ENCODE data around the gene HAX1.
"Not testable (repeated sequence)": the region's sequence is repeated elsewhere in the genome, so short reads cannot be mapped to it uniquely, and the experiment has no call there.

Gene HAX1

DNA sequence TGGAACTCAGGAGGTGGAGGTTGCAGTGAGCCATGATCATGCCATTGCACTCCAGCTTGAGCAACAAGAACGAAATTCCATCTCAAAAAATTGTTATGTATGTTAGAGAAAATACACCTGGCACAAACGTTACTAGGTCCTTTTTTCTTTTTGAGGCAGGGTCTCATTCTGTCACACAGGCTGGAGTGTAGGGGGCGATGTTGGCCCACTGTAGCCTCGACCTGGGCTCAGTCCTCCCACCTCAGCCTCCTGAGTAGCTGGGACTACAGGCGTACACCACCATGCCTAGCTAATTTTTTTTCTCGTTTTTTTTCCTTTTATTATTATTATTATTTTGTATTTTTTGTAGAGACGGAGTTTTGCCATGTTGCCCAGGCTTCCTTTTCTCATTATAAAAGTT, 4.4 kb downstream of the HAX1 start:
- DNase-seq (ENCODE audit: low read depth in 1 of 2, low spot score in 1 of 2) = no peak

DNA sequence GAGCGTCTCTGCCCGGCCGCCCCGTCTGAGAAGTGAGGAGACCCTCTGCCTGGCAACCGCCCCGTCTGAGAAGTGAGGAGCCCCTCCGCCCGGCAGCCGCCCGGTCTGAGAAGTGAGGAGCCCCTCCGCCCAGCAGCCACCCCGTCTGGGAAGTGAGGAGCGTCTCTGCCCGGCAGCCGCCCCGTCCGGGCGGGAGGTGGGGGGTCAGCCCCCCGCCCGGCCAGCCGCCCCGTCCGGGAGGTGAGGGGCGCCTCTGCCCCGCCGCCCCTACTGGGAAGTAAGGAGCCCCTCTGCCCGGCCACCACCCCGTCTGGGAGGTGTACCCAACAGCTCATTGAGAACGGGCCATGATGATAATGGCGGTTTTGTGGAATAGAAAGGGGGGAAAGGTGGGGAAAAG, 15.2 kb downstream of the HAX1 start:
- DNase-seq (ENCODE audit: low read depth in 1 of 2, low spot score in 1 of 2) = not testable (repeated sequence)

DNA sequence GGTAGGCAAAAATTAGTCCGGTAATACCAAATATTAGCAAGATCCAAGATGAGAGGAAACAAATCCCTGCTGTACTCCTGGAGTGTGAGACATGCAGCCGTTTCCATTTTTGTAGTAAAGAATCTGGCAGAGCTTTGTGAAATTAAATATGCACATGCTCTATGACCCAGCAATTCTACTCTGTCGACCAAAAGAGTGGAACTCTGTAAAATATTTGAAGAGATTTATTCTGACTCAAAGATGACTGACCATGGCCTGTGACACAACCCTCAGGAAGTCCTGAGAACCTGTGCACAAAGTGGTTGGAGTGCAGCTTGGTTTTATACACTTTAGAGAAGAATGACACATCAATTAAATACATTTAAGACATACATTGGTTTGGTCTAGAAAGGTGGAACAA, 16.2 kb downstream of the HAX1 start:
- no peak for DNase-seq (ENCODE audit: low read depth in 1 of 2, low spot score in 1 of 2)

DNA sequence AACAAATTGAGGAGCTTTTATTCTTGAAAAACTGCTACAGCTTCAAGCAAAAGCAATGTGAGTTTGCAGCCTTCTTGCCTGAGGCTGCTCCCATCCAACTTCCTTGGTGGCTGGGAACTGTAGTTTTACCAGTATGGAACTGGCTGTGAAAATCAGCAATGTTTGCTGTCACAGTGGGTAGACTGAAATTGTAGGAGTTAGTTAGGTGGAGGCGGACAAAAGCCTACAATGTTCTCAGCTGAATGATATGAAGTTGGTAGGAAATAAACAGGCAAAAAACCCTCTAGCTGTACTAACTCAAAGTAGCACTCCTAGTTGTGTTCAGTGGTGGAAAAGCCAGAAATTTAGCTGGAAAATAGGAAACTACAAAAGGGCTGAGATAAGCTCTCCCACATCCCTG, 18.5 kb downstream of the HAX1 start:
- no peak for DNase-seq (ENCODE audit: low read depth in 1 of 2, low spot score in 1 of 2)

DNA sequence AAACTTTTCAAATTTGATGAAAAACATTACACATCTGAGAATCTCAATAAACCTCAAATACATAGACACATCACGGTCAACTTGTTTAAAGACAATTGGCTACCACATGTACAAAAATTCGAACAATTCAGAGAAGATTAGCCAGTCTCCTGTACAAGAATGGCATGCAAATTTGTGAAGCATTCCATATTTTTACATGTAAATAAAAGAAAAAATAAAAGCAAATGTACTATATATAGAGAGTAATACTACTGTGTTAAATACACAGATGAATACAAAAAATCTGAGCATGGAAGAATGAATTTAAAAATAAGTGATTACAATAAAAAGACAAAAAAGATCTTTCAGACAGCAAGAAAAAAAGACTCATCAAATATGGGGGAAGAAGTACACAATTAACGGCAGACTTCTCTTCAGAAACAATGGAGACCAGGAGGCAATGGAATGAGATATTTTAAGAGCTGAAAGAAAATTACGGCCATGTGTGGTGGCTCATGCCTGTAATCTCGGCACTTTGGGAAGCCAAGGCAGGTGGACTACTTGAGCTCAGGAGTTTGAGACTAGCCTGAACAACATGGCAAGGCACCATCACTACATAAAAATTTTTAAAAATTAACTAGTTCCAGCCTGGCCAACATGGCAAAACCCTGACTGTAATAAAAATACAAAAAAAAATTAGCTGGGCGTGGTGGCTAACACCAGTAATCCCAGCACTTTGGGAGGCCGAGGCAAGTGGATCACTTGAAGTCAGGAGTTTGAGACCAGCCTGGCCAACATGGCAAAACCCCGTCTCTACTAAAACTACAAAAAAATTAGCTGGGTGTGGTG, 23.2 kb downstream of the HAX1 start:
- no peak for DNase-seq (ENCODE audit: low read depth in 1 of 2, low spot score in 1 of 2)

DNA sequence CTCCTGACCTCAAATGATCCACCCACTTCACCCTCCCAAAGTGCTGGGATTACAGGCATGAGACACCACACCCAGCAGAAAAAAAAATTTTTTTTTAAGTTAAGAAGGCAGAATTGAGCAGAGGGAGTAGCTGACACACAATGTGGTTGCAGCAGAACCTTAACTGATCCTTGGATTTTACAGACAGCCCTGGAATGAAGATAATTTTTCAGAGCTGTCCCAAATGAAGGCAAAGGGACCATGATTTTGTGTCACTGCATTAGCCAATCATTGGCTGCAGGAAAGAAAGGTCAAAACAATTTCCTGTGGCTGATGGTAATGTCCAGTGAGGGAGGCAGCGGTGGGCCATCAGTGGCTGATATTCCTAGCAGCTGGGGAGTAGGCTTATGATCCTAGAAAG, 29.2 kb downstream of the HAX1 start:
- no peak for DNase-seq (ENCODE audit: low read depth in 1 of 2, low spot score in 1 of 2)

DNA sequence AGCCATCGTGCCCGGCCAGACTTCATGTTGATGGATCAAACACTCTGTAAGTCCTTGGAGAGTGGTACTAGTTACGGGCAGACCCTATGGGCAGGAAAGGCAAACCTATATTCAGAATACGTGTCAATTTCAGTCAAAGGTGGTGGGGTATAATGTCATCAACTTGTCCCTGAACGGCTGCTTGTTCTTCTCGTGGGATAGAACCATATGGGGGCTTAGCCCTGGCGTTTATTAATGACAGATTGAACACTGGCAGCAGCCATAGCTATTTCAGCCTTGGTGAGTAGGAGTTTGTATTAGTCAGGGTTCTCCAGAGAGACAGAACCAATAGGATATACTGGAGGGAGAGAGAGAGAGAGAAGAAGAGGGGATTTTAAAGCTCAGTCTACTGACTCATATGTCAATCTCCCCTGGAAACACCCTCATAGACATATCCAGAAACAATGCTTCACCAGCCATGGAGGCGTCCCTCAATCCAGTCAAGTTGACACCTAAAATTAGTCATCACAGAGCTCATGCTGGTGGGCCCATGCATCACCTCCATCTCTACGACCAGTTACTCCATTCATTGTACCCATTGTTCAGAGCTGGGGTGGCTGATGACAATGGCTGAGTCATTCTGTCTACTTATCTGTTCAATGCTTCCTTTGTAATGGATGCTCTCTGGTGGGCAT, 32.4 kb downstream of the HAX1 start:
- DNase-seq (ENCODE audit: low read depth in 1 of 2, low spot score in 1 of 2) = no peak

DNA sequence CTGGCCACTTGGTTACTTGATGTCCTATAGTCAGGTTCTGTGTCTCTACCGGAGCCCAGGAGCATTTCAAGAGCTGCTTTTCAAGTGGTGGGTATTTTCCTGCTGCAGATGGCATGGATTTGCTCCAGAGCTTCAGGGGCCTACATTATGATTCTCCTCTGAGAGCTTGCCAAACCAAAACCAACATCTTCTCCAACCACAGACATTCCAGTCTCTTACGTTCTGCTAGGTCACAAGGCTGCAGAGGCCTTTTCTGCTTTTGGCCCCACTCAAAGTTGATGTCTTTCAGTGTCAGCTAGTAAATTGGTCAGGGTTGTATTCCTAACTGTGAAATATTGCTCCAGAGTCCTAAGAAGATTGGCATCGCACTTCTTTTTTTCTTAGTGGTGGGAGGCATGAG, 33.7 kb downstream of the HAX1 start:
- no peak for DNase-seq (ENCODE audit: low read depth in 1 of 2, low spot score in 1 of 2)

DNA sequence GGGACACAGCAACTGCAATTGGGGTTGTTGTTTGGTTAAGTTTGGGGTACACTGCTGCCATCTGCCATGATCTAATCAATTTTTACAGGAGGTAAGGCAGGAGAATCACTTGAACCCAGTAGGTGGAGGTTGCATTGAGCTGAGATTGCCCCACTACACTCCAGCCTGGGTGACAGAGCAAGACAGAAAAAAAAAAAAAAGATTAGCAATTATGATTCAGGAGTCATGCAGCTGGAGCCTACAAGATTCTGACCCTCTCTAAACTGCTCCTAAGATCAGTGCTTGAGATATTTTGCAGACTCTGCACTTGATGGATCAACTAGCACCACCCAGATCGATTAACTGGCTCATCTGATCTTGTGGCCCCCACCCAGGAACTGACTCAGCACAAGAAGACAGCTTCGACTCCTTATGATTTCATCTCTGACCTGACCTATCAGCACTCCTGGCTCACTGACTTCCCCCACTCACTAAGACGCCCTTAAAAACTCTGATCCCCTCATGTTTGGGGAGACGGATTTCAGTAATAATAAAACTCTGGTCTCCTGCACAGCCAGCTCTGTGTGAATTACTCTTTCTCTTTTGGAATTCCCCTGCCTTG, 35.3 kb downstream of the HAX1 start:
- not testable (repeated sequence) for DNase-seq (ENCODE audit: low read depth in 1 of 2, low spot score in 1 of 2)

DNA sequence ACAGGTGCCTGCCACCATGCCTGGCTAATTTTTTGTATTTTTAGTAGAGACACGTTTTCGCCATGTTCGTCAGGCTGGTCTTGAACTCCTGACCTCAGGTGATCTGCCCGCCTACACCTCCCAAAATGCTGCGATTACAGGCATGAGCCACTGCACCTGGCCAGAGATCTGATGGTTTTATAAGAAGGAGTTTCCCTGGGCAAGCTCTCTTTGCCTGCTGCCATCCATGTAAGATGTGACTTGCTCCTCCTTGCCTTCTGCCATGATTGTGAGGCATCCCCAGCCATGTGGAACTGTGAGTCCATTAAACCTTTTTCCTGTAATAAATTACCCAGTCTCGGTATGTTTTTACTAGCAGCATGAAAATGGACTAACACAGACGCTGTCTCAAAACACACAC, 36.7 kb downstream of the HAX1 start:
- not testable (repeated sequence) for DNase-seq (ENCODE audit: low read depth in 1 of 2, low spot score in 1 of 2)

DNA sequence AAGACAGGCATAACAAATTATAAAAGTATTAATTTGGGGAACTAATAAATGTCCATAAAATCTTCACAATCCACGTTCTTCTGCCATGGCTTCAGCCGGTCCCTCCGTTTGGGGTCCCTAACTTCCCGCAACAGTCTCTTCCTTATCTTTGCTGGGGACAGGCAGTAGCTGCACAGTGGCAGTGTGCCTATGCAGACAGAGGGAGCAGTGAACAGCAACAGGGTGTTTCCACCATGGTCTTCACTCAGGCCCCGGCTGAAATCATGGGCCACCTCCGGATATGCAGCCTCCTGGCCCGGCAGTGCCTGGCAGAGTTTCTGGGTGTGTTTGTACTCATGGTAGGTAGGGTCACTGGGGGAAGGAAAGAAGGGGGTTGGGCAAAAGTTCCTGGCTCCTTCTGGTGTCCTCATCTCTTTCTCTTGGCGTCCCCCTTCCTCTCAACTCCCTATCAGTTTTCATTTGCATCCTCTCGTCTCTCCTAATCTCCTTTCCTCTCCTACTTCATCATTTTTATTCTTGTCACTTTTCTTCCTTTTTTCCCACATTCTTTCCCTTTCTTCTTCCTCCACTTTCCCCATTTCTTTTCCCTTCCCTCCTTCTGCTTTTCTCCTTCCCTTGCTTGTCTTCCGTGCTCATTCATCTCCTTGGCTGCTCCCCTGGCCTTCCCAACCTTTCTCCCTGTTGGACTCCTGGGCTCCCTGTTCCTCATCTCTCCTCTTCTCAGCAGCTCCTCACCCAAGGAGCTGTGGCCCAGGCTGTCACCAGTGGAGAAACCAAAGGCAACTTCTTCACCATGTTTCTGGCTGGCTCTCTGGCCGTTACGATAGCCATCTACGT, 40.0 kb downstream of the HAX1 start:
- DNase-seq (ENCODE audit: low read depth in 1 of 2, low spot score in 1 of 2) = not testable (repeated sequence)

DNA sequence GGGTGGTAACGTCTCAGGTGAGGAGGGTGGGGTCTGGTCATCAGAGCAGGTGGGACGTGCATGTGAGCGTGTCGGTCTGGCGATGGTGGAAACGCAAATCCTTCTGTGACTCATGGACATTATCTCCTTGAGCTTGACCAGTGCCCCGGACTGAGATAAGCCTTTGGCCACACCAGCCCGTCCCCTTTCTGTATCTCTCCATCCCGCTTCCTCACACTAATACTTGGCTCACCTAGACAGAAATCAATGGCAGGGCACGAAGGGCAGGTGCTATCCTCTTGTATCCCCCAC, 40.6 kb downstream of the HAX1 start:
- DNase-seq (ENCODE audit: low read depth in 1 of 2, low spot score in 1 of 2) = no peak

DNA sequence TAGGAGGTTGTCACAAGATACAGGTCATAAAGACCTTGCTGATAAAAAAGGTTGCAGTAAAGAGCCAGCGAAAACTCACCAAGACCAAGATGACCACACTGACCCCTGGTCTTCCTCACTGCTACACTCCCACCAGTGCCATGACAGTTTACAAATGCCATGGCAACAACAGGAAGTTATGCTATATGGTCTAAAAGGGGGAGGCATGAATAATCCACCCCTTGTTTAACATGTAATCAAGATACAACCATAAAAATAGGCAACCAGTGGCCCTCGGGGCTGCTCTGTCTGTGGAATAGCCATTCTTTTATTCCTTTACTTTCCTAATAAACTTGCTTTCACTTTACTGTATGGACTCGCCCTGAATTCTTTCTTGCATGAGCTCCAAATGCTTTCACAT, 41.8 kb downstream of the HAX1 start:
- DNase-seq (ENCODE audit: low read depth in 1 of 2, low spot score in 1 of 2) = not testable (repeated sequence)

DNA sequence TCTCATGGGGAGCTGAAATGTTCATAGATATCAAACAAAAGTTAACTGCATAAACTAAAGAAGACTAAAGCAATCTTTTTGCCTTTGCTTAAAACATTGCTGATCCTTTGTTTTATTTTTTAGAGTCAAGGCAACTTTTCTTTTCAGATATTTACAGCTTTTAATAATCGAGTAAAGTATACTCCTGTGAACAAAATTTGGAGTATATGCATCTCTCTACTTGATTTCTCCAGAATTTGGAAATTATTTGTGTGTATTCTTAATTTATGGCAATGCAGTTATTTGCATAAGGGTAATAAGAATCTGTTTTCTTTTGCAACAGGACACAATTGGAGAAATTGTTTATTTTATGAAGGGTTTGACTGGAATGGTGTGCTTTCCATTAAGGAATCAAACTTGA, 44.3 kb downstream of the HAX1 start:
- DNase-seq (ENCODE audit: low read depth in 1 of 2, low spot score in 1 of 2) = no peak

DNA sequence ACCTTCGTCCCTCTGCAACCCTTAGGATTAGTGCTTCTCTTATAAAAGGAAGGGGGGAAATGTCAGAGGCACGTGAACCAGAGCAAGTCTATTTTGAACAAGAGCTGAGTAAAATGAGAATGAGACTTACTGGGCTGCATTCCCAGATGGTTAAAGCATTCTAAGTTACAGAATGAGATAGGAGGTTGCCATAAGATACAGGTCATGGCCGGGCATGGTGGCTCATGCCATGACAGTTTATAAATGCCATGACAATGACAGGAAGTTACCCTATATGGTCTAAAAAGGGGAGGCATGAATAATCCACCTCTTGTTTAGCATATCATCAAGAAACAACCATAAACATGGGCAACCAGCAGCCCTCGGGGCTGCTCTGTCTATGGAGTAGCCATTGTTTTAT, 46.0 kb downstream of the HAX1 start:
- DNase-seq (ENCODE audit: low read depth in 1 of 2, low spot score in 1 of 2) = no peak

DNA sequence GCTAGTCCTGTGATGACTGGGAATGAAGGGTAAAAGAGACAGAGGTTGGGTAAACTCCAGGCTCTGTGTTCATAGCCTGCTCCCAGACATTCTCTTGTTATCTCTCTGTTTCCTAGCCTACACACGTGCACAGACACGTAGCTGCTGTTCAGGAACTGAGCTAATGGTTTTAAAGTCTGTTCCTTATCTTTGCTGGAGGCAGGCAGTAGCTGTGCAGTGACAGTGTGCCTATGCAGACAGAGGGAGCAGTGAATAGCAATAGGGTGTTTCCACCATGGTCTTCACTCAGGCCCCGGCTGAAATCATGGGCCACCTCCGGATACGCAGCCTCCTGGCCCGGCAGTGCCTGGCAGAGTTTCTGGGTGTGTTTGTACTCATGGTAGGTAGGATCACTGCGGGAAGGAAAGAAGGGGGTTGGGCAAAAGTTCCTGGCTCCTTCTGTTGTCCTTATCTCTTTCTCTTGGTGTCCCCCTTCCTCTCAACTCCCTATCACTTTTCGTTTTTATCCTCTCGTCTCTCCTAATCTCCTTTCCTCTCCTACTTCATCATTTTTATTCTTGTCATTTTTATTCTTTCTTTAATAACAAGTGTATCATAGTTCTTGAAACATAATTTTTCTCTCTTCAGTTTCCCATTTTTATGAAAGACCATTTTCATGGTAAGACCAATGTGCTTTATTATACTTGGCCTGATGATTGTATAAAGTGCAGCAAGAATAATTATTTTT, 48.6 kb downstream of the HAX1 start, which contains the start of gene AQP10:
Gene AQP10, plus strand, starts transcription at position 212 of the 727 bp plus-strand sequence. Its CDS starts 63 bp downstream, at position 275.
- DNase-seq (ENCODE audit: low read depth in 1 of 2, low spot score in 1 of 2) = no peak

DNA sequence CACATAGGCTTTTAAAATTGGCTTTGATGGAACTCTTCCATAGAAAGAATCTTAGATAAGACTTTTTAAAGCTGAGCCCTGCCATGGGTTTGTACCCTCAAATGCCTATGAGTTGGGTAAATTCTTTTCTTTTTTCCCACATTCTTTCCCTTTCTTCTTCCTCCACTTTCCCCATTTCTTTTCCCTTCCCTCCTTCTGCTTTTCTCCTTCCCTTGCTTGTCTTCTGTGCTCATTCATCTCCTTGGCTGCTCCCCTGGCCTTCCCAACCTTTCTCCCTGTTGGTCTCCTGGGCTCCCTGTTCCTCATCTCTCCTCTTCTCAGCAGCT, 49.1 kb downstream of the HAX1 start:
- DNase-seq (ENCODE audit: low read depth in 1 of 2, low spot score in 1 of 2) = not testable (repeated sequence)

DNA sequence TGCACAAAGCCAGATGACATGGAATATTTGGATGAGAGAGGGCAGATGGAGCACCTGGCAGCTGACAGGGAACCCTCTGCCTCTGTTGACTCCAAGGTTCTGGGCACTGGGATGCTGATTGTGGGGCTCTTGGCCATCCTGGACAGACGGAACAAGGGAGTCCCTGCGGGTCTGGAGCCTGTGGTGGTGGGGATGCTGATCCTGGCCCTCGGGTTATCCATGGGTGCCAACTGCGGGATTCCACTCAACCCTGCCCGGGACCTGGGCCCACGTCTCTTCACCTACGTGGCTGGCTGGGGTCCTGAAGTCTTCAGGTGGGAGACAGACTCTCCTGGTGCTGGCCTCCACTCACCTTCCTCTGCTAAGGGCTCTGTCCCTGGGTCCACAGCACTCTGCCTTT, 51.1 kb downstream of the HAX1 start:
- no peak for DNase-seq (ENCODE audit: low read depth in 1 of 2, low spot score in 1 of 2)

DNA sequence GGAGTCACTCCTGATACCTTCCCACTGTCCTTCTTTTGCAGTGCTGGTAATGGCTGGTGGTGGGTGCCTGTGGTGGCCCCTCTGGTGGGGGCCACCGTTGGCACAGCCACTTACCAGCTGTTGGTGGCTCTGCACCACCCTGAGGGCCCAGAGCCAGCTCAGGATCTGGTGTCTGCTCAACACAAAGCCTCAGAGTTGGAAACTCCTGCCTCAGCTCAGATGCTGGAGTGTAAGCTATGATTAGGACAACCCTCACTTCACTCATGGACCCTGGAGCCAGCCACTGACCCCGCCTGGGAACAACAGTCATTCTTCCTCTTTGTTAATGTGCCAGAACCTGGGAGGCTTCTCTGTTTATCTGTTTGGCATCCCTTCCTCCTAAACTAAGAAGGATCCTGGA, 51.8 kb downstream of the HAX1 start:
- DNase-seq (ENCODE audit: low read depth in 1 of 2, low spot score in 1 of 2) = no peak

DNA sequence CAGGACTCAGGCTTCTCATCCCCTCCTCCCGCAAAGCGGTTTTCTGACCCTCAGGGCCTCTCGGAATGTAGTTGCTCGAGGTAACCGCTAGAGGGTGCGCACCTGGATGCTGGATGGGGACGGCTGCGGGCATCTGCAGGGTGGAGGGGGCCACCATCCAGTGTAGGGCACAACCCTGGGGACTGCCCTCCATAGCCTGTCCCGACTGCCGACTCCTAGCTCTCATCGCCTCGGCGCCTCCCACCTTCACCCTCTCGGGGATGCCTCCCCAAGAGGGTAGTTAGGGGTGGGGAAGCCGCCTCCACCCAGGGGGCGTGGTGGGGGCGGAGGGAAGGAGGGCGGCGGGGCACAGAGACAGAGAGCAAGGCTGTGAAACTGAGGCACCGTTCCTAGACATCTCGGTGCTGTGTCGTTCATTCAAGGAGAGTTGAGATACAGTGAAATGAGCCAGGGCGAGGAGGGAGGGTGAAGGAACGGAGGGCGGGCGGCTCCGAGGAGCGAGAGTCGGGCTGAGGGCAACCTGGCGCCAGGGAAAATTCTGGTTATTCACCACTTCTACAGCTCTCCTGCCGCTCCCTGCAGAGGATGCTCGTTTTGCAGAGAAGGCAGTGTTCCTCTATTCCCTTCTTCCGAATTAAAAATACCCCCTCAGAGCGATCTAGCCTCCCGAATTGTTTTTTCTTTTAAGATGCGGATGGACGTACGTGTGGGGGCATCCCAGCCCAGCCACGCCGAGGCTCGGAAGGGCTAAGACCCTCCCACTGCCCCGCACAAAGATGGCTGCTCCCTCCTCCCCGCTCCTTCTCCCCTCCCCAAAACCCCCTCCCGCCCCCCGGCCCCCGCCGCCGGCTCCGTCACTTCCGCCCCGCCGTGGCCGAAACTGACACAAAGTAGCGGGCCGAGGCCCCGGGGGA, 52.5 kb downstream of the HAX1 start, which contains the start of gene ATP8B2:
Gene ATP8B2, plus strand, starts transcription at position 857 of the 914 bp plus-strand sequence. CDS start 2,617 bp downstream, outside the sequence.
- DNase-seq (ENCODE audit: low read depth in 1 of 2, low spot score in 1 of 2) = peak; percentile 62 to 64

Data from stimulated activated CD4-positive, alpha-beta T cell treated with anti-CD3 and anti-CD28 coated beads, Interleukin-15, amount 100 ng/mL, for 1 hour (primary cell).